GM12874 (cell line): ENCODE results near the gene JARID2.

Experiments
- TF ChIP-seq, protein P1 (sequence below): IDR thresholded peaks from 2 replicates; pipeline ENCODE4 v1.5.1; 2011; ENCODE audit warnings: low read depth, mild to moderate bottlenecking, control low read depth, low read length, moderate library complexity; ENCODE audit not compliant: insufficient read depth

The JARID2 gene

DNA sequence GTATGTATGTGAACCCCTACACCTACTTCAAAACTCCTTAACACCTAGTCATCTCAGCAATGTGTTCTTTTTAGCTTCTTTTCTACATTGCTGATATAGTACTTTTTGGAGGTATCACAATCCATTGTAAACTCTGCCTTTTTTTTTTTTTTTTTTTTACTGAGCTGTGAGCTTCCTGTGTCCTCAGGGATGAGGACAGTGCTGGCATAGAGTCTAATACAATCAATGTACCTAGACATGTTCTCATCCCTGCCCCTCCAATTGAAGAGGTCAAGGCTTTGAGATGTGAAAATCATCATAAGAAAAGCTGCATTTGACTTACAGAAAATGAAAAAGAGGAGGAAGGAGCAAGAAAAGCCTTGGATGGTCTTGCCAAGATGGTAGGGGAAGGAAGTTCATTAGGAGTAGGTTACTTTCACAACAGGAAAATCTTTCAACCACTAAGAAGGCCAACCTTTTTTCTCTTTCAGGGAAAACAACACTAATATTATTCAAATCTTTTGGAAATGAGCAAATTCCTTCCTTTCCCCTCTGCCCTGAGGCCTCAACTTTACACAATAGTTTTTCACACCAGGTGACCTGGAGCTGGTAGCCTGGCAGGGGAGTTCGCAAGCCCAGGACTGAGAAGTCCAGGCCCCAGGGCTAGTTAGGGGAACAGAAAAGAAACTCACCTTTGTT is 2.8 kb upstream of the JARID2 start:
- TF ChIP-seq, protein P1, sequence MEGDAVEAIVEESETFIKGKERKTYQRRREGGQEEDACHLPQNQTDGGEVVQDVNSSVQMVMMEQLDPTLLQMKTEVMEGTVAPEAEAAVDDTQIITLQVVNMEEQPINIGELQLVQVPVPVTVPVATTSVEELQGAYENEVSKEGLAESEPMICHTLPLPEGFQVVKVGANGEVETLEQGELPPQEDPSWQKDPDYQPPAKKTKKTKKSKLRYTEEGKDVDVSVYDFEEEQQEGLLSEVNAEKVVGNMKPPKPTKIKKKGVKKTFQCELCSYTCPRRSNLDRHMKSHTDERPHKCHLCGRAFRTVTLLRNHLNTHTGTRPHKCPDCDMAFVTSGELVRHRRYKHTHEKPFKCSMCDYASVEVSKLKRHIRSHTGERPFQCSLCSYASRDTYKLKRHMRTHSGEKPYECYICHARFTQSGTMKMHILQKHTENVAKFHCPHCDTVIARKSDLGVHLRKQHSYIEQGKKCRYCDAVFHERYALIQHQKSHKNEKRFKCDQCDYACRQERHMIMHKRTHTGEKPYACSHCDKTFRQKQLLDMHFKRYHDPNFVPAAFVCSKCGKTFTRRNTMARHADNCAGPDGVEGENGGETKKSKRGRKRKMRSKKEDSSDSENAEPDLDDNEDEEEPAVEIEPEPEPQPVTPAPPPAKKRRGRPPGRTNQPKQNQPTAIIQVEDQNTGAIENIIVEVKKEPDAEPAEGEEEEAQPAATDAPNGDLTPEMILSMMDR, result no peak

- TF ChIP-seq, protein P1, result no peak
These were observed 1.8 kb upstream of the JARID2 start for GRCh38 chr6:15243910-15244619.

DNA sequence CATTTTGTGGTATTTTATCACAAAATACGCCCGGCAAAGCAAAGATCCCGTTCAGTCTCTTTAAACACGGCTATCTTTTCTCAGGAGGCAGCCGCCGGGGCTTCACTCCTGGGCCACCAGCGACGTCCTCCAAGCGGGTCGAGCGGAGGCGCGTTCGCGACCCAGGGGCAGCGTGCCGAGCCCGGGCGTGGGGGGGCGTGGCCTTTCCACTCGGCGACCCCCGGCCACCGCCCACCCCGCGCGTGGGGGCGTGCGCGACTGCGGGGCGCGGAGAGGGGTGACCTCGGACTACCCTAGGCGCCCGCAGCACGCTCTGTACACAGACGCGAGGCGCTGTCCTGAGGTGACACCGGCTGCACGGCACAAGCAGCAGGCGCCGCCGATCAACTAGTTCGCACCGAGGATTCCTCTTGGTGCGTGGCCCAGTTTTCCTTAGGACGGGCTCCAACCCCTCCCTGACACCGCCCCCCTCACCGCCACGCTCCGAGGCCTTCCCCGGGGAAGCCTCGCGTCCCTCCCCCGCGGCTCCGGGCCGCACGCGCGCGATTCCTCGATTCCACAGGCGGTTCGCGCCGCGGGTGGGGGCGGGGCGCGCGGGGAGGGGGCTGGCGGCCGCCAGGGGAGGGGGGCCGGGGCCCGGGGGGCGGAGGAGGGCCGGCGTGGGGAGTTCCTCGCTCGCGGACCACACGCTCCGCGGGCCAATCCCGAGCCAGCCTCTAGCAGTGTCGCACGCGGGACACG is 1.1 kb upstream of the JARID2 start:
- TF ChIP-seq, protein P1, result no peak

DNA sequence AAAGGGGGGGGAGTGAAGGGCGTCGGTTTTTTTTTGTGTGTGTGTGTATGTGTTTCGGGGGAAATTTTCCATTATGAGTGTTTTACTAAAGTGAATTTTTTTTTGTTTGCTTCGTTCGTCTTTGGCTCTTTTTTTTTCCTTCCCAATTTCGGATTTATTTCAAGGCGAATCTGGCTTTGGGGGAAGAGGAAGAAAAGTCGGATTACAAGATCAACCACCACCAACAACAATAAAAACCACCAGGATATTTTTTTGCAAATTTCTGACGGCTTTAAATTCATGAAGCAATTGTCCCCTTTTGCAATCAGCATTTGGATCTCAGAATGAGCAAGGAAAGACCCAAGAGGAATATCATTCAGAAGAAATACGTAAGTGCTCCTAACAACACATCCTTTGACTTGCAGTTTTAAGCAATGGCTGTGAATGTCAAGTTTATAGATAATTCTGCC is 372 bp downstream of the JARID2 start:
- TF ChIP-seq, protein P1, result no peak

DNA sequence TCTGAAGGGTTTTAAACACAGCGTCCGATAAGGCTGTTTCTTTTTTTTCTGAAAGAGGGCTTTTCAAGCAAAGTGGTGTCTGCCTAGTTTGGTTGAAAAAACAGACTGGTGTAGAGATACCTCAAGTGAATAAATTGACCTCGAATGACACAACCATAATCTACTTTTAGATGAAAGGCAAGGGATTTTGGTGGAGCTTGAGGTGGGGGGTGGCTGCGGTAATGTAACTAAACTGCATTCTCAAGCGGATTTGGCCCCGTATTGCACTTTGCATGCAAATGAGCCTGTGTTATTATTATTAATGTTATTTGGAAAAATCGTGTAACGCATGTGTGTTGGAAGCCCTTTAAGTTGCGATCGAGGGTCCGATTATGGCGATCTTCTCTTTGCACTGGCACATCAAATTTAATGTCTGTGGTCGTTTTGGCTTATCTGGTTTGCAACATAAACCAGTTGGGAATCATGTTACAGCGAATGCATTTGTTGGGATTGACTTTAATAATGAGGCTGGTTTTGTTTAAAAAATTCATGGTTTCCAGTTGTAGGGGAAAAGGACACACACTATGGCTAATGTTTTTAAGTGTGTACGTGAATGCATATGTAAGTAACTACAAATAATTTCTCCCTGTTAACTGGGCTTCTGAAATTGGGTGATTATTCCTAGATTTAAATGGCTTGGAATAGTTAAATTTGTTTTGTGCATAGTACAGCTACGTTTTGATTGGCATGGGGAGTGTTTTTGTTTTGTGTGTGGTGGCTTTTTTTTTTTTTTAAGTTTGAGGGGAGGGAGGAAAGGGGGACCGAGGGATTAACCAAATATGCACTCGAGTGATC is 1.0 kb downstream of the JARID2 start:
- TF ChIP-seq, protein P1, result no peak

GRCh38 chr6:15247500-15248450 is 1.9 kb downstream of the JARID2 start:
- TF ChIP-seq, protein P1, result peak; percentile 38; the same call in 1 of the 2 replicates
